Body of pancreas (tissue), 4 donors: ENCODE data around the gene C19orf85. TPM values are rescaled to one million over a fixed set of nuclear protein-coding genes. Genes with fewer than 3 reads are reported as not detected.

Experiments
- ATAC-seq: fragments of 150-250 bp; one replicate; pipeline ENCODE4 v1.9.1; 2016
- DNase-seq, 4 donors: peaks; one replicate each; pipeline ENCODE4 v3.0.0-alpha.2; 2019
- H3K27ac ChIP-seq, 4 donors: fragments of 200-600 bp; sonication (generic); 1 replicate in 3 of 4; 2 replicates in 1 of 4; pipeline versions ENCODE4 v1.5.1 to v1.6.1; 2016 to 2019; ENCODE audit warnings: mild to moderate bottlenecking in 1 of 4, mixed read lengths in 1 of 4, moderate library complexity in 1 of 4
- H3K27me3 ChIP-seq, 2 donors: fragments of 200-600 bp; sonication (generic); one replicate each; pipeline ENCODE4 v1.6.0; 2016; ENCODE audit warnings: mild to moderate bottlenecking in 1 of 2
- H3K36me3 ChIP-seq, 2 donors: fragments of 200-600 bp; sonication (generic); replicated peaks in 1 of 2; 2 replicates each; pipeline ENCODE4 v1.5.1; 2016; ENCODE audit warnings: low read depth in 2 of 2; ENCODE audit not compliant: insufficient read depth in 1 of 2
- H3K4me1 ChIP-seq: fragments of 200-600 bp; sonication (generic); one replicate; pipeline ENCODE4 v1.6.0; 2016
- H3K4me3 ChIP-seq, 2 donors: fragments of 200-600 bp; sonication (generic); 1 replicate in 1 of 2; 2 replicates in 1 of 2; pipeline ENCODE4 v1.5.1; 2016 to 2019
- H3K9me3 ChIP-seq, 3 donors: fragments of 200-600 bp; sonication (generic); 1 replicate in 2 of 3; 2 replicates in 1 of 3; pipeline ENCODE4 v1.5.1; 2016
- CTCF ChIP-seq, 7 experiments: fragments of 450-650 bp in 4 of 7; fragments of 200-600 bp in 3 of 7; sonication (generic) in 3 of 7; IDR thresholded peaks; one replicate each; pipeline ENCODE4 v1.5.1; 2016 to 2019; ENCODE audit warnings: antibody characterized with exemption in 7 of 7
- POLR2A ChIP-seq, 3 donors: fragments of 450-650 bp; IDR thresholded peaks; one replicate each; pipeline ENCODE4 v1.6.1; 2016; ENCODE audit warnings: antibody characterized with exemption in 3 of 3, mild to moderate bottlenecking in 2 of 3
- WGBS, 2 donors: methylation state at CpG; one replicate each; pipeline ENCODE4 v1.1.5; 2017; 5-methylcytosine and 5-hydroxymethylcytosine counted together
- intact Hi-C: fragments of 100-400 bp; cut with DNase I; formaldehyde crosslinking; loops from one replicate; pipeline ENCODE4 v1.15.1; 2023
- total RNA-seq, 2 donors: library from RNA; depleted of rRNA; stranded (reverse); fragments of >200 nt; gene quantifications; one replicate each; pipeline ENCODE4 v1.1.0, GENCODE V29; 2016

Gene C19orf85
- total RNA-seq, 2 donors from 2014 or later, result not detected

- H3K4me3 ChIP-seq, result no peak overlapping the region
- WGBS, 2 donors, result 35 to 52% methylated on average over 15 to 18 of the region's 18 CpGs
- TF ChIP-seq POLR2A (IDR thresholded peaks at IDR 0.05) (no peak), CTCF (IDR thresholded peaks at IDR 0.05) (no peak)
- H3K27me3 ChIP-seq, result no peaks in the 10 kb centered on the region
- no peaks in the 10 kb centered on the region for H3K9me3 ChIP-seq
- intact Hi-C loops, result no loop called here
- peak overlapping the region in 1 of 4 donors; percentile 55 for H3K27ac ChIP-seq
- no peaks in the 10 kb centered on the region for H3K36me3 ChIP-seq
- H3K4me1 ChIP-seq, result no peaks in the 10 kb centered on the region
- ATAC-seq (no peak), DNase-seq (no peak)
These were observed 28.6 kb upstream of the C19orf85 start for GRCh38 chr19:55493052-55493644.

GRCh38 chr19:55492362-55492944, 27.9 kb upstream of the C19orf85 start:
- DNase-seq (no peak), ATAC-seq (no peak)
- Histone ChIP-seq H3K9me3 (no peaks in the 10 kb centered on the region), H3K27me3 (no peaks in the 10 kb centered on the region), H3K4me3 (no peak overlapping the region), H3K36me3 (no peaks in the 10 kb centered on the region), H3K27ac (no peak overlapping the region), H3K4me1 (peaks cover 5% of the 10 kb centered on the region)
- WGBS, 2 donors, result 28 to 29% methylated on average over 12 of the region's 12 CpGs
- intact Hi-C loops, result no loop called here
- no peak for TF ChIP-seq POLR2A (IDR thresholded peaks at IDR 0.05)

- no peaks in the 10 kb centered on the region for H3K27me3 ChIP-seq
- no peak for DNase-seq
- 59 to 64% methylated on average over 17 to 19 of the region's 24 CpGs for WGBS, 2 donors
- no peak for TF ChIP-seq POLR2A (IDR thresholded peaks at IDR 0.05)
- TF ChIP-seq CTCF (IDR thresholded peaks at IDR 0.05), result no peak
- no peaks in the 10 kb centered on the region for H3K36me3 ChIP-seq
- H3K27ac ChIP-seq, result no peak overlapping the region
- H3K4me3 ChIP-seq, result no peak overlapping the region
- ATAC-seq, result no peak
- no peaks in the 10 kb centered on the region for H3K9me3 ChIP-seq
- intact Hi-C loops, result no loop called here
- H3K4me1 ChIP-seq, result peaks cover 12% of the 10 kb centered on the region
These were observed 27.2 kb upstream of the C19orf85 start for GRCh38 chr19:55491546-55492360.

GRCh38 chr19:55490478-55491432, 26.2 kb upstream of the C19orf85 start:
- Histone ChIP-seq H3K4me3 (no peak overlapping the region), H3K4me1 (peaks cover 22% of the 10 kb centered on the region), H3K36me3 (no peaks in the 10 kb centered on the region), H3K9me3 (no peaks in the 10 kb centered on the region), H3K27me3 (no peaks in the 10 kb centered on the region), H3K27ac (no peak overlapping the region)
- no peak for TF ChIP-seq CTCF (IDR thresholded peaks at IDR 0.05)
- TF ChIP-seq POLR2A (IDR thresholded peaks at IDR 0.05), result no peak
- intact Hi-C loops, result no loop called here
- WGBS, 2 donors, result 59 to 64% methylated on average over 13 to 49 of the region's 52 CpGs
- DNase-seq (no peak), ATAC-seq (no peak)
